MCF 10A (cell line): ENCODE results near the gene POLR3GL. TPM values are rescaled to one million over a fixed set of nuclear protein-coding genes. Genes with fewer than 3 reads are reported as not detected.

Experiments used
- BruUV-seq: library from RNA; stranded (reverse); fragments of 400-500 nt; replicated peaks from 2 replicates; lab custom pipeline; 2021; lab: Mats Ljungman, UMichigan
- CTCF ChIA-PET: fragments of 300-600 bp; sonication (Branson Sonifier 250); formaldehyde crosslinking; extraction: SDS; loops from one replicate; lab custom pipeline; 2021; ENCODE audit warnings: antibody characterized with exemption, inconsistent platforms; lab: Yijun Ruan, JAX
- POLR2A ChIA-PET: fragments of 300-600, 350-650 bp; sonication (Branson Sonifier 250); formaldehyde crosslinking; extraction: SDS; loops from one replicate; lab custom pipeline; 2020; ENCODE audit warnings: antibody characterized with exemption, inconsistent platforms; lab: Yijun Ruan, JAX
- DNase-seq: peaks from one replicate; pipeline ENCODE4 v3.0.0-alpha.2; 2018; ENCODE audit not compliant: unreplicated experiment
- H3K27ac Mint-ChIP-seq: one replicate; pipeline ENCODE4 v1.8.0; 2022; ENCODE audit warnings: mild to moderate bottlenecking, low read depth, mixed read lengths; ENCODE audit not compliant: unreplicated experiment
- H3K27me3 Mint-ChIP-seq: one replicate; pipeline ENCODE4 v1.8.0; 2022; ENCODE audit warnings: mixed read lengths; ENCODE audit not compliant: insufficient read depth, unreplicated experiment
- H3K36me3 Mint-ChIP-seq: one replicate; pipeline ENCODE4 v1.8.0; 2022; ENCODE audit warnings: mild to moderate bottlenecking, moderate library complexity, mixed read lengths; ENCODE audit not compliant: insufficient read depth, unreplicated experiment
- H3K4me1 Mint-ChIP-seq: one replicate; pipeline ENCODE4 v1.8.0; 2022; ENCODE audit warnings: mixed read lengths; ENCODE audit not compliant: insufficient read depth, unreplicated experiment
- H3K4me3 Mint-ChIP-seq: one replicate; pipeline ENCODE4 v1.8.0; 2022; ENCODE audit warnings: mild to moderate bottlenecking, moderate library complexity, mixed read lengths; ENCODE audit not compliant: unreplicated experiment
- H3K9me3 Mint-ChIP-seq: one replicate; pipeline ENCODE4 v1.8.0; 2022; ENCODE audit warnings: mixed read lengths; ENCODE audit not compliant: unreplicated experiment
- intact Hi-C: fragments of 100-400 bp; cut with micrococcal nuclease; formaldehyde crosslinking; loops from 2 replicates; pipeline ENCODE4 v1.14.1; 2022
- total RNA-seq: library from RNA; stranded (reverse); gene quantifications from 2 replicates; pipeline ENCODE4 v1.2.3, GENCODE V29; 2022
- TF ChIP-seq, protein P1 (sequence below): fragments of 200-600 bp; IDR thresholded peaks from one replicate; pipeline ENCODE4 v1.8.0; 2022; ENCODE audit warnings: antibody characterized with exemption, mild to moderate bottlenecking; ENCODE audit not compliant: unreplicated experiment

The POLR3GL gene
- total RNA-seq, 1 experiment from 2014 or later, result 17.6 TPM

DNA sequence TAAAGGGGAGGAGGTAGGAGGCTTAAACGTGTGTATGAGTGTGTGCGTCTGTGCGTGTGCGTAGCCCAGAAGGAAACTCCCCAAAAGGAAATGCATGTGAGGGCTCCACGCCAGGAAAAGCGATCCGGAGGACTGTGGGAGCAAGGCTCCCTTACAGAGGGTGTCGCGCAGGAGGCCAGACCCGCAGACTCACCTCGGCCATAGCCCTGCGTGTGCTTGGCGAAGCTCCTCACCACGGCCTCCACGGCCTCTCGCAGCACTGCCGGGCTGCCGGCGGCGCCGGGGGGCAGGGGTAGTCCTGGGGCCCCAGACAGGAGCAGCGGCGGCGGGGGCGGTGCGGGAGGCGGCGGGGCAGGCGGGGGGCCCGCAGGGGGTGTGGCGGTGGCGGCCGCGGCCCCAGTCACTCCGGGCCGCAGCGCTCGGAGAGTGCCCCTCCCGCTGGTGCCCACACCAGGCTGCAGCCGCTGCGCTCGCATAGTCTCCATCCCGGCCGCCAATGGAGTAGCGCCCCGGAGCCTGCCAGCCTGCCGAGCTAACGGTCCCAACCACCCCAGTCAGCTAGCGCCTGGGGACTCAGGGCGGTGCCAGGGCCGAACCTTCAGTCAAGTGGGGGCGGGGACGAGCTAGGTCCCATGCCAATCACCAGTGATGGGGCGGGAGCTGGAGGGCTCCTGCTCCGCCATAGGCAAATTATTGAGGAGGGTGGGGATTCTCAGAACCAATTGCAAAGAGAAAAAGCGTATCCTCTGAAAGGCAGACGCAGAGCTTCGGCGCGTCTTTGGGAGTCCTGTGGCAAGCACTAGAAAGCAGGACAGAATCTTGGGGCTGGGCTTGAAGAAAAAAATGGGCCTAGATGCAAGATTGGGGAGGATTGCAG is 6.8 kb upstream of the POLR3GL start, which contains the start of gene LIX1L:
TSS of gene LIX1L (minus strand) at position 575 of the 877 bp plus-strand sequence. CDS start at position 485, 90 bp downstream.
- BruUV-seq, result no TSS peak
- Mint-ChIP-seq H3K36me3 (peaks cover 5% of the 10 kb centered on the region), H3K4me1 (peaks cover 65% of the 10 kb centered on the region), H3K4me3 (peak within 1 kb of the TSS; percentile 80), H3K27ac (peak within 1 kb of the TSS; percentile 80), H3K27me3 (no peaks in the 10 kb centered on the region), H3K9me3 (no peaks in the 10 kb centered on the region)
- TF ChIP-seq, protein P1, sequence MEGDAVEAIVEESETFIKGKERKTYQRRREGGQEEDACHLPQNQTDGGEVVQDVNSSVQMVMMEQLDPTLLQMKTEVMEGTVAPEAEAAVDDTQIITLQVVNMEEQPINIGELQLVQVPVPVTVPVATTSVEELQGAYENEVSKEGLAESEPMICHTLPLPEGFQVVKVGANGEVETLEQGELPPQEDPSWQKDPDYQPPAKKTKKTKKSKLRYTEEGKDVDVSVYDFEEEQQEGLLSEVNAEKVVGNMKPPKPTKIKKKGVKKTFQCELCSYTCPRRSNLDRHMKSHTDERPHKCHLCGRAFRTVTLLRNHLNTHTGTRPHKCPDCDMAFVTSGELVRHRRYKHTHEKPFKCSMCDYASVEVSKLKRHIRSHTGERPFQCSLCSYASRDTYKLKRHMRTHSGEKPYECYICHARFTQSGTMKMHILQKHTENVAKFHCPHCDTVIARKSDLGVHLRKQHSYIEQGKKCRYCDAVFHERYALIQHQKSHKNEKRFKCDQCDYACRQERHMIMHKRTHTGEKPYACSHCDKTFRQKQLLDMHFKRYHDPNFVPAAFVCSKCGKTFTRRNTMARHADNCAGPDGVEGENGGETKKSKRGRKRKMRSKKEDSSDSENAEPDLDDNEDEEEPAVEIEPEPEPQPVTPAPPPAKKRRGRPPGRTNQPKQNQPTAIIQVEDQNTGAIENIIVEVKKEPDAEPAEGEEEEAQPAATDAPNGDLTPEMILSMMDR, result no peak
- ChIA-PET POLR2A (interaction anchor here (0.6 to 7.0 kb wide), 37 partner anchors 8 to 677 kb away, joined by 3 to 136 read pairs (median 5); partner anchors contain the start of genes ANKRD34A, ANKRD35, ITGA10 and PEX11B), CTCF (interaction anchor here (0.5 to 3.8 kb wide), 15 partner anchors 10 to 119 kb away, joined by 3 to 32 read pairs (median 4); partner anchors contain the start of genes ITGA10, PEX11B, PIAS3 and RBM8A)
- DNase-seq, result peak; percentile 100
- intact Hi-C loops, result loop anchor here (1.0 to 2.0 kb wide), 2 partner anchors 39 to 66 kb away; partner anchors contain the start of gene PEX11B

DNA sequence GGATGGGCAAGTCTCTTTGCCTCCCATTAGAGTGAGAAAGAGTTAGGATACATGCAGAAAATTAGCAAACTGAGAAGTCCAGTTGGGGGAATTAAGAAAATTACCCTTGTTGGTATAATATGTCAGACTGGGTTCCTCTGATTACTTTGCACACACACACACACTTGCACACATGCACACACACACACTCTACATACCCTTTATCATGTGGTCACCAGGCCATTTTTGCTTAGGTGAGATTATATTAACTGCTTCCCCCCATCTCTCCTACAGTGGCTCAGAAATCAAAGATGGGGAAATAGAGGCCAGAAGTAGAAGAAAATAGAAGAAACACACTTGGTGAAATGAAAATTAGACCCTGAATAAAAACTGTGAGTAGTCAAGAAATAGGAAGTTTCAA is 5.8 kb upstream of the POLR3GL start:
- POLR2A ChIA-PET, result interaction anchor here (0.9 to 7.0 kb wide), 20 partner anchors 7 to 134 kb away, joined by 3 to 136 read pairs (median 21); partner anchors contain the start of genes ANKRD34A, ANKRD35, ITGA10 and PEX11B

DNA sequence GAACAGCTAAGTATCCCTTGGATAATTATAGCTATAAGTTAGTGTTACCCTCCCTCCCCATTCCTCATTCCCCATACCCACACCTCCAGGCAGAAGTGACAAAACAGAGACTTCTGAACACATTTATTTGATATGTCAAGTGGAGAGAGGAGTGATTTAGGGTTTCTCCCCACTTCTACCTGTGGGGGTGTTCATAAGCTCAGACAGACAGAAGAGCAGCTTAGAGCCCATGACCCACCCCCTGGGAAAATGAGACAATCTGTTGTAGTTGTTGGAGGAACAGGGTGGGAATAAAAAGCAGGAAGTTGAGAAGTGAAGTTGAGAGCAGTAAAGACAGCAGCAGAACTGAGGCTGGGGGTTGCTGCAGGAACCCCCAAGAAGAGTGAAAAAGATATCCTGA is 5.2 kb upstream of the POLR3GL start:
- TF ChIP-seq, protein P1, result no peak
- Mint-ChIP-seq H3K27ac (peak overlapping the region; percentile 5), H3K4me1 (peaks cover 78% of the 10 kb centered on the region), H3K9me3 (no peaks in the 10 kb centered on the region), H3K4me3 (no peak overlapping the region), H3K27me3 (no peaks in the 10 kb centered on the region), H3K36me3 (peaks cover 5% of the 10 kb centered on the region)
- no TSS peak for BruUV-seq
- intact Hi-C loops, result no loop called here
- CTCF ChIA-PET, result interaction anchor here (1.8 to 3.8 kb wide), 5 partner anchors 19 to 100 kb away, joined by 7 to 32 read pairs (median 16); partner anchors contain the start of genes ITGA10, PIAS3 and RBM8A
- no peak for DNase-seq
- POLR2A ChIA-PET, result interaction anchor here (0.7 to 7.0 kb wide), 6 partner anchors 14 to 181 kb away, joined by 3 to 136 read pairs (median 41); partner anchors contain the start of genes RBM8A and TXNIP

More for the DNA sequence above, 5.8 kb upstream of the POLR3GL start:
- Mint-ChIP-seq H3K4me3 (no peak overlapping the region), H3K36me3 (peaks cover 5% of the 10 kb centered on the region), H3K27ac (no peak overlapping the region), H3K27me3 (no peaks in the 10 kb centered on the region), H3K4me1 (peaks cover 75% of the 10 kb centered on the region), H3K9me3 (no peaks in the 10 kb centered on the region)
- intact Hi-C loops, result loop anchor here (1.0 kb wide), 1 partner anchor 67 kb away; no protein-coding TSS in a partner anchor
- TF ChIP-seq, protein P1, result no peak
- no TSS peak for BruUV-seq
- CTCF ChIA-PET, result interaction anchor here (0.9 to 3.8 kb wide), 9 partner anchors 11 to 100 kb away, joined by 3 to 32 read pairs (median 9); partner anchors contain the start of genes ITGA10, PEX11B, PIAS3 and RBM8A
- DNase-seq, result no peak
